H9 (cell line): Measurements from ENCODE around the gene CMTM7. TPM values are rescaled to one million over a fixed set of nuclear protein-coding genes. Genes with fewer than 3 reads are reported as not detected.
A peak's percentile ranks its signal among the peaks of the same experiment; 100 is the strongest.

Source experiments
- DNase-seq: peaks from one replicate; pipeline ENCODE4 v3.0.0-alpha.2; 2017
- H2AFZ ChIP-seq: one replicate; pipeline ENCODE4 v1.6.1; 2013; ENCODE audit warnings: mild to moderate bottlenecking, low read length, control low read depth, moderate library complexity
- H2AK5ac ChIP-seq: 2 replicates; pipeline ENCODE4 v1.6.1; 2013; ENCODE audit warnings: low read length, control low read depth, mixed read lengths; ENCODE audit not compliant: insufficient read length
- H2BK120ac ChIP-seq: one replicate; pipeline ENCODE4 v1.6.1; 2013; ENCODE audit warnings: low read depth, mild to moderate bottlenecking, low read length, control low read depth, inconsistent platforms; ENCODE audit not compliant: poor library complexity, severe bottlenecking
- H2BK12ac ChIP-seq: 2 replicates; pipeline ENCODE4 v1.6.1; 2013; ENCODE audit warnings: low read length, control low read depth, mixed read lengths, low read depth; ENCODE audit not compliant: insufficient read length
- H2BK15ac ChIP-seq: 2 replicates; pipeline ENCODE4 v1.6.1; 2013; ENCODE audit warnings: low read depth, low read length, control low read depth
- H2BK20ac ChIP-seq: one replicate; pipeline ENCODE4 v1.6.1; 2013; ENCODE audit warnings: low read depth, mild to moderate bottlenecking, low read length, control low read depth, inconsistent platforms; ENCODE audit not compliant: poor library complexity, severe bottlenecking
- H2BK5ac ChIP-seq: 2 replicates; pipeline ENCODE4 v1.6.1; 2013; ENCODE audit warnings: low read length, control low read depth, mixed read lengths; ENCODE audit not compliant: insufficient read length
- H3K14ac ChIP-seq: 2 replicates; pipeline ENCODE4 v1.6.1; 2013; ENCODE audit warnings: low read length, control low read depth; ENCODE audit not compliant: insufficient read depth
- H3K18ac ChIP-seq: 2 replicates; pipeline ENCODE4 v1.6.1; 2013; ENCODE audit warnings: low read depth, mild to moderate bottlenecking, mixed read lengths, low read length, control low read depth; ENCODE audit not compliant: insufficient read length
- H3K23ac ChIP-seq: 2 replicates; pipeline ENCODE4 v1.6.1; 2013; ENCODE audit warnings: low read length, control low read depth, mixed read lengths, low read depth; ENCODE audit not compliant: insufficient read length
- H3K23me2 ChIP-seq: 2 replicates; pipeline ENCODE4 v1.6.1; 2013; ENCODE audit warnings: low read depth, mild to moderate bottlenecking, mixed read lengths, low read length, control low read depth; ENCODE audit not compliant: insufficient read length, poor library complexity, severe bottlenecking
- H3K27ac ChIP-seq: 2 replicates; pipeline ENCODE4 v1.5.1; 2013; ENCODE audit warnings: low read length, control low read depth, mixed read lengths, low read depth; ENCODE audit not compliant: insufficient read length
- H3K27me3 ChIP-seq: 2 replicates; pipeline ENCODE4 v1.6.1; 2013; ENCODE audit warnings: low read length, control low read depth, inconsistent platforms; ENCODE audit not compliant: insufficient read depth
- H3K4ac ChIP-seq: 2 replicates; pipeline ENCODE4 v1.6.1; 2013; ENCODE audit warnings: low read depth, mild to moderate bottlenecking, control low read depth, inconsistent platforms, low read length, moderate library complexity
- H3K4me1 ChIP-seq: 2 replicates; pipeline ENCODE4 v1.6.1; 2013; ENCODE audit warnings: low read length, control low read depth, inconsistent platforms; ENCODE audit not compliant: insufficient read depth
- H3K4me2 ChIP-seq: 2 replicates; pipeline ENCODE4 v1.6.1; 2013; ENCODE audit warnings: low read length, control low read depth, mixed read lengths; ENCODE audit not compliant: insufficient read length, insufficient read depth
- H3K56ac ChIP-seq: 2 replicates; pipeline ENCODE4 v1.6.1; 2013; ENCODE audit warnings: low read depth, mild to moderate bottlenecking, mixed read lengths, low read length, control low read depth; ENCODE audit not compliant: insufficient read length
- H3K79me1 ChIP-seq: 2 replicates; pipeline ENCODE4 v1.6.1; 2013; ENCODE audit warnings: low read depth, mild to moderate bottlenecking, moderate library complexity, low read length, control low read depth, inconsistent platforms; ENCODE audit not compliant: insufficient read depth, poor library complexity, severe bottlenecking
- H3K79me2 ChIP-seq: 2 replicates; pipeline ENCODE4 v1.6.1; 2013; ENCODE audit warnings: low read length, control low read depth, inconsistent platforms; ENCODE audit not compliant: insufficient read depth
- H3K9ac ChIP-seq: 2 replicates; pipeline ENCODE4 v1.6.1; 2013; ENCODE audit warnings: low read length, control low read depth, mixed read lengths; ENCODE audit not compliant: insufficient read length; ENCODE audit errors: extremely low read depth
- H3K9me3 ChIP-seq: one replicate; pipeline ENCODE4 v1.6.1; 2013; ENCODE audit warnings: low read depth, low read length, inconsistent platforms; ENCODE audit not compliant: control insufficient read depth
- H3T11ph ChIP-seq: one replicate; pipeline ENCODE4 v1.6.1; 2013; ENCODE audit warnings: mild to moderate bottlenecking, low read length, control low read depth, inconsistent platforms
- H4K20me1 ChIP-seq: one replicate; pipeline ENCODE4 v1.6.1; 2013; ENCODE audit not compliant: control insufficient read depth, insufficient read length, insufficient read depth
- H4K5ac ChIP-seq: 2 replicates; pipeline ENCODE4 v1.6.1; 2013; ENCODE audit warnings: low read depth, mild to moderate bottlenecking, mixed read lengths, low read length, control low read depth; ENCODE audit not compliant: insufficient read length
- H4K8ac ChIP-seq: replicated peaks from 2 replicates; pipeline ENCODE4 v1.6.1; 2013; ENCODE audit warnings: low read length, control low read depth, mixed read lengths, low read depth; ENCODE audit not compliant: insufficient read length
- H4K91ac ChIP-seq: 2 replicates; pipeline ENCODE4 v1.6.1; 2013; ENCODE audit warnings: low read depth, mild to moderate bottlenecking, moderate library complexity, mixed read lengths, low read length, control low read depth; ENCODE audit not compliant: insufficient read length
- H3K27ac Mint-ChIP-seq, 3 experiments: 2 replicates in 2 of 3; 3 replicates in 1 of 3; pipeline ENCODE4 v1.8.0; 2020 to 2021; ENCODE audit warnings: mixed read lengths in 3 of 3, mild to moderate bottlenecking in 1 of 3, moderate library complexity in 1 of 3
- H3K27me3 Mint-ChIP-seq: 2 replicates; pipeline ENCODE4 v1.8.0; 2021; ENCODE audit warnings: low read depth, mild to moderate bottlenecking, moderate library complexity, mixed read lengths
- H3K36me3 Mint-ChIP-seq, 3 experiments: 2 replicates in 2 of 3; 3 replicates in 1 of 3; pipeline ENCODE4 v1.8.0; 2020 to 2021; ENCODE audit warnings: low read depth in 3 of 3, mixed read lengths in 3 of 3; ENCODE audit not compliant: insufficient read depth in 1 of 3
- H3K4me1 Mint-ChIP-seq, 2 experiments: 2 replicates each; pipeline ENCODE4 v1.8.0; 2020; ENCODE audit warnings: mixed read lengths in 2 of 2
- H3K4me3 Mint-ChIP-seq, 2 experiments: 2 replicates in 1 of 2; 3 replicates in 1 of 2; pipeline ENCODE4 v1.8.0; 2020 to 2021; ENCODE audit warnings: mild to moderate bottlenecking in 2 of 2, mixed read lengths in 2 of 2, moderate library complexity in 1 of 2
- H3K9me3 Mint-ChIP-seq, 2 experiments: 2 replicates in 1 of 2; 3 replicates in 1 of 2; pipeline ENCODE4 v1.8.0; 2020; ENCODE audit warnings: mild to moderate bottlenecking in 2 of 2, mixed read lengths in 2 of 2, moderate library complexity in 1 of 2
- WGBS: extraction: QIAGEN DNeasy Blood & Tissue Kit; methylation state at CpG from one replicate; pipeline ENCODE4 v1.1.7; 2013; ENCODE audit warnings: missing lambda C conversion rate, low lambda C conversion rate, mixed read lengths; ENCODE audit not compliant: insufficient read length; ENCODE audit errors: extremely low coverage; 5-methylcytosine and 5-hydroxymethylcytosine counted together
- total RNA-seq: library from RNA; stranded (reverse); gene quantifications from 2 replicates; pipeline ENCODE4 v1.2.1, GENCODE V29; 2021
- TF ChIP-seq, protein P1 (sequence below): fragments of 200-600 bp; sonication (generic); conservative IDR thresholded peaks from 3 replicates; pipeline ENCODE4 v1.8.0; 2021; ENCODE audit warnings: antibody characterized with exemption, mild to moderate bottlenecking

The CMTM7 gene
- total RNA-seq, 1 experiment from 2014 or later = 23.9 TPM

DNA sequence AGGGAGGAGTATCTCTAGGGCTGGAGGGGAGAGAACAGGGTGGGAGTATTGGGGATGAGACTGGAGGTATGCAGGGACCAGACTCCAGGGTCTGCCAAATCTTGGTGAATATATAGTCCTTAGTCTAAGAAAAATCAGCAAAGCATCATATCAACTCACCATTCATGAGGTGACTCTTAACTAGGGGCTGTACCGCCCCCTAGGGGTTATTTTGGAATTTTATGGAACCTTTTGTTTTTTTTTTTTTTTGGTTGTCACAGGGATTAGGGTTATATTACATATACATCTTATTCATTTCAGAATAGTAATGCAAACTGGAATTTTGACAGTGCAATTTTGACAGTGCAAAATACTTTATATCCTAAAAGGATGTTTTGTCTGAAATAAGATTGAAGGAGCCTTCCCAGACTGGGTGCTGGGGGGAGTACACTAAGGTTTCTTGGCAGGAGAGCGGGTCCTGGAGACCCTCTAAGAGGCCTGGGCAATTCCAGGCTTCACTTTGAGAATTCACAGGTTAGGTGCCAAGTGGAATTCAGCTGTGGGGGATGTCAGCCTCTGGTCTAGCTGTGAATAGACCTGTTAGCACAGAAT, 7.5 kb downstream of the CMTM7 start:
- Histone ChIP-seq H3K79me2 (no peaks in the 10 kb centered on the region), H4K8ac (no peak overlapping the region), H3K79me1 (peaks cover 2% of the 10 kb centered on the region), H3K9ac (no peak overlapping the region), H2BK20ac (no peak overlapping the region), H4K91ac (no peak overlapping the region), H2BK15ac (no peak overlapping the region), H3K14ac (no peak overlapping the region), H3K23ac (no peak overlapping the region), H2AK5ac (peak overlapping the region; percentile 37), H3K27me3 (no peaks in the 10 kb centered on the region), H3K9me3 (no peaks in the 10 kb centered on the region), H3T11ph (no peak overlapping the region), H4K20me1 (no peaks in the 10 kb centered on the region), H2BK5ac (no peak overlapping the region), H3K4me1 (peaks cover 2% of the 10 kb centered on the region; the same call in 1 of the 2 replicates), H4K5ac (no peak overlapping the region), H3K56ac (no peak overlapping the region), H3K4me2 (no peak overlapping the region), H3K27ac (no peak overlapping the region), H2AFZ (no peak overlapping the region), H2BK12ac (no peak overlapping the region), H3K18ac (no peak overlapping the region), H3K23me2 (no peaks in the 10 kb centered on the region), H3K4ac (no peak overlapping the region), H2BK120ac (no peak overlapping the region)
- H3K36me3 Mint-ChIP-seq = peaks cover 0 to 6% (median 0%) of the 10 kb centered on the region in 3 experiments; a peak in 2 of 7 replicates
- H3K9me3 Mint-ChIP-seq = no peaks in the 10 kb centered on the region; a peak in 1 of 5 replicates
- no peak for DNase-seq
- H3K27ac Mint-ChIP-seq = peak overlapping the region in 1 of 3 experiments; percentile 49; a peak in 2 of 7 replicates
- H3K4me3 Mint-ChIP-seq = peak overlapping the region in 1 of 2 experiments; percentile 33; a peak in 1 of 5 replicates
- 0 out of 2 replicates have a peak, but pooled peaks cover 1% of the 10 kb centered on the region for H3K27me3 Mint-ChIP-seq
- TF ChIP-seq, protein P1, sequence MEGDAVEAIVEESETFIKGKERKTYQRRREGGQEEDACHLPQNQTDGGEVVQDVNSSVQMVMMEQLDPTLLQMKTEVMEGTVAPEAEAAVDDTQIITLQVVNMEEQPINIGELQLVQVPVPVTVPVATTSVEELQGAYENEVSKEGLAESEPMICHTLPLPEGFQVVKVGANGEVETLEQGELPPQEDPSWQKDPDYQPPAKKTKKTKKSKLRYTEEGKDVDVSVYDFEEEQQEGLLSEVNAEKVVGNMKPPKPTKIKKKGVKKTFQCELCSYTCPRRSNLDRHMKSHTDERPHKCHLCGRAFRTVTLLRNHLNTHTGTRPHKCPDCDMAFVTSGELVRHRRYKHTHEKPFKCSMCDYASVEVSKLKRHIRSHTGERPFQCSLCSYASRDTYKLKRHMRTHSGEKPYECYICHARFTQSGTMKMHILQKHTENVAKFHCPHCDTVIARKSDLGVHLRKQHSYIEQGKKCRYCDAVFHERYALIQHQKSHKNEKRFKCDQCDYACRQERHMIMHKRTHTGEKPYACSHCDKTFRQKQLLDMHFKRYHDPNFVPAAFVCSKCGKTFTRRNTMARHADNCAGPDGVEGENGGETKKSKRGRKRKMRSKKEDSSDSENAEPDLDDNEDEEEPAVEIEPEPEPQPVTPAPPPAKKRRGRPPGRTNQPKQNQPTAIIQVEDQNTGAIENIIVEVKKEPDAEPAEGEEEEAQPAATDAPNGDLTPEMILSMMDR = peak; percentile 88
- WGBS = no CpG with 5 or more reads among the region's 2 CpGs
- H3K4me1 Mint-ChIP-seq = peaks cover 25 to 26% of the 10 kb centered on the region in 2 experiments
